Peyer's patch (tissue), 4 donors: ENCODE results near the gene LRRC74A. TPM values are rescaled to one million over a fixed set of nuclear protein-coding genes. Genes with fewer than 3 reads are reported as not detected.

ENCODE experiments used
- DNase-seq, 3 donors: peaks; one replicate each; pipeline ENCODE4 v3.0.0-alpha.2; 2017 to 2019
- H3K27ac ChIP-seq, 4 donors: fragments of 200-600 bp; sonication (generic); one replicate each; pipeline ENCODE4 v1.5.1; 2016 to 2019
- H3K27me3 ChIP-seq, 2 donors: fragments of 200-600 bp; sonication (generic); one replicate each; pipeline ENCODE4 v1.5.1; 2019
- H3K36me3 ChIP-seq, 3 donors: fragments of 200-600 bp; sonication (generic); one replicate each; pipeline ENCODE4 v1.5.1; 2016 to 2019
- H3K4me1 ChIP-seq, 4 donors: fragments of 200-600 bp; sonication (generic); one replicate each; pipeline ENCODE4 v1.5.1; 2016 to 2019
- H3K4me3 ChIP-seq, 4 donors: fragments of 200-600 bp; sonication (generic); 1 replicate in 3 of 4; 2 replicates in 1 of 4; pipeline ENCODE4 v1.5.1; 2016 to 2019; ENCODE audit warnings: mild to moderate bottlenecking in 1 of 4
- H3K9me3 ChIP-seq, 4 donors: fragments of 200-600 bp; sonication (generic); one replicate each; pipeline ENCODE4 v1.5.1; 2016 to 2019; ENCODE audit warnings: mild to moderate bottlenecking in 1 of 4
- CTCF ChIP-seq, 6 experiments: fragments of 450-650 bp in 4 of 6; fragments of 200-600 bp in 2 of 6; sonication (generic) in 1 of 6; IDR thresholded peaks; one replicate each; pipeline ENCODE4 v1.5.1; 2017 to 2019; ENCODE audit warnings: antibody characterized with exemption in 6 of 6, mild to moderate bottlenecking in 3 of 6, moderate library complexity in 1 of 6
- POLR2A ChIP-seq, 2 donors: fragments of 450-650 bp; IDR thresholded peaks; one replicate each; pipeline ENCODE4 v1.5.1; 2017; ENCODE audit warnings: antibody characterized with exemption in 2 of 2, mild to moderate bottlenecking in 2 of 2, moderate library complexity in 2 of 2
- total RNA-seq, 4 donors: library from RNA; depleted of rRNA; stranded (reverse); fragments of >200 nt; gene quantifications; one replicate each; pipeline ENCODE4 v1.1.0, GENCODE V29; 2016

LRRC74A gene
- total RNA-seq, 4 donors from 2014 or later, result not detected

- H3K4me1 ChIP-seq, result peaks cover 0 to 18% (median 5%) of the 10 kb centered on the region in 4 donors
- DNase-seq, result no peak
- H3K27me3 ChIP-seq, result no peaks in the 10 kb centered on the region
- H3K36me3 ChIP-seq, result no peaks in the 10 kb centered on the region
- no peak overlapping the region for H3K4me3 ChIP-seq
- H3K9me3 ChIP-seq, result no peaks in the 10 kb centered on the region
- no peak overlapping the region for H3K27ac ChIP-seq
- TF ChIP-seq POLR2A (IDR thresholded peaks at IDR 0.05), result no peak
- TF ChIP-seq CTCF (IDR thresholded peaks at IDR 0.05), result no peak
Measured at GRCh38 chr14:76814726-76815645, 11.2 kb upstream of the LRRC74A start.

GRCh38 chr14:76820700-76821099, 5.5 kb upstream of the LRRC74A start:
- Histone ChIP-seq H3K27me3 (no peaks in the 10 kb centered on the region), H3K4me3 (no peak overlapping the region), H3K9me3 (no peaks in the 10 kb centered on the region), H3K4me1 (no peaks in the 10 kb centered on the region), H3K27ac (no peak overlapping the region), H3K36me3 (no peaks in the 10 kb centered on the region)
- no peak for DNase-seq
- TF ChIP-seq CTCF (IDR thresholded peaks at IDR 0.05) (no peak), POLR2A (IDR thresholded peaks at IDR 0.05) (no peak)

- Histone ChIP-seq H3K36me3 (no peaks in the 10 kb centered on the region), H3K27me3 (no peaks in the 10 kb centered on the region), H3K9me3 (no peaks in the 10 kb centered on the region), H3K4me1 (no peaks in the 10 kb centered on the region), H3K4me3 (no peak overlapping the region), H3K27ac (no peak overlapping the region)
- TF ChIP-seq CTCF (IDR thresholded peaks at IDR 0.05), result no peak
- TF ChIP-seq POLR2A (IDR thresholded peaks at IDR 0.05), result no peak
- no peak for DNase-seq
Measured at GRCh38 chr14:76827696-76828296, 1.6 kb downstream of the LRRC74A start.

- H3K4me1 ChIP-seq, result no peaks in the 10 kb centered on the region
- DNase-seq, result no peak
- TF ChIP-seq POLR2A (IDR thresholded peaks at IDR 0.05), result no peak
- TF ChIP-seq CTCF (IDR thresholded peaks at IDR 0.05), result no peak
- H3K4me3 ChIP-seq, result no peak overlapping the region
- no peak overlapping the region for H3K27ac ChIP-seq
- H3K9me3 ChIP-seq, result no peaks in the 10 kb centered on the region
- H3K36me3 ChIP-seq, result no peaks in the 10 kb centered on the region
- H3K27me3 ChIP-seq, result no peaks in the 10 kb centered on the region
Measured at GRCh38 chr14:76828339-76829012, 2.3 kb downstream of the LRRC74A start.

GRCh38 chr14:76829013-76829365, 2.8 kb downstream of the LRRC74A start:
- H3K4me3 ChIP-seq, result no peak overlapping the region
- TF ChIP-seq POLR2A (IDR thresholded peaks at IDR 0.05), result no peak
- no peak for TF ChIP-seq CTCF (IDR thresholded peaks at IDR 0.05)
- no peaks in the 10 kb centered on the region for H3K27me3 ChIP-seq
- H3K27ac ChIP-seq, result no peak overlapping the region
- H3K4me1 ChIP-seq, result no peaks in the 10 kb centered on the region
- no peaks in the 10 kb centered on the region for H3K9me3 ChIP-seq
- H3K36me3 ChIP-seq, result no peaks in the 10 kb centered on the region
- DNase-seq, result no peak
